GM21786 (cell line): Measurements from ENCODE around the gene FIBIN.

Experiments used
- ATAC-seq: cut with Tn5 transposase; IDR thresholded peaks from one replicate; pipeline ENCODE4 v1.9.1; 2021; ENCODE audit not compliant: unreplicated experiment

Gene FIBIN

GRCh38 chr11:27020751-27021150, 26.8 kb downstream of the FIBIN start:
- ATAC-seq: no peak

- ATAC-seq: no peak
Observed at GRCh38 chr11:27022659-27023251, 28.8 kb downstream of the FIBIN start.

DNA sequence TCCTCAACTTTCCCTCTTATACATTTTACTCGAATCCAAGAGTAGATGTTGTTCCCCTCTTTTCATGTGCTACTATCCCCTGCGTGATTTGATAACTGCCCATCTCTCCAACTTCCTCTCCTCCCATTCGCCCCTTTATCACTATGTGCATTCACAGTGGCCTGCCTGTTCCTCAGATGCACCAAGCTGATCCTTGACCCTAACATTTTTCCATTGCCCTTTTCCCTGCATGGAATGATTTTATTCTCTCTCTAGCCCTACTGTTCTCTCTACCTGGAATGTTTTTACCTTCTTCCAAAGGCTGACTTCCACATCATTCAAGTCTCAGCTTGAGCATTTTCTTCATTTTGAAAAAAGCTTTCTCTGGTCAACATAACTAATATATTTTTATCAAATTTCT, 31.0 kb downstream of the FIBIN start:
- no peak for ATAC-seq

DNA sequence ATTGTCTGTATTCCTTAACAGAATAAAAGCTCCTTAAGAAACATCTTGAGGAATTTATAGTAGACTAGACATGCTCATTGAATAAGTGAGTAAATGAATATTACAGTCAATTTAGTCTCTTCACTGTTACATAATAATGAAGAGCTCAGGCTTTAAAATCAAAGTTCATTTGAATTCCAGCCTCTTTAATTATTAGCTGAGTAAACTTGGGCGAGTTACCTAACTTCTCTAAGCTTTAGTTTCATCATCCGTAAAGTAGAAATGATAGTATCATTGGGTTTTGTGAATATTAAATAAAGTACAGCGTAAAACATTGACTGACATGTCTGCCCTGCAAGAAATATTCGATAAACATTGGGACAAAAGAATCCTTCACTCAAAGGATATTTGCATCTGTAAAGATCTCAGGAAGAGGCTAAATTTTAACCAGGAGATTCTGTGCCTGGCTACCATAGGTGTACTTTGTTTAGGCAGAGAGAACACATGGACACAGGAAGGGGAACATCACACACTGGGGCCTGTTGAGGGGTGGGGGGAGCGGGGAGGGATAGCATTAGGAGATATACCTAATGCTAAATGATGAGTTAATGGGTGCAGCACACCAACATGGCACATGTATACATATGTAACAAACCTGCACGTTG, 31.5 kb downstream of the FIBIN start:
- no peak for ATAC-seq

- ATAC-seq: no peak
Observed at GRCh38 chr11:27025957-27026733, 32.2 kb downstream of the FIBIN start.

DNA sequence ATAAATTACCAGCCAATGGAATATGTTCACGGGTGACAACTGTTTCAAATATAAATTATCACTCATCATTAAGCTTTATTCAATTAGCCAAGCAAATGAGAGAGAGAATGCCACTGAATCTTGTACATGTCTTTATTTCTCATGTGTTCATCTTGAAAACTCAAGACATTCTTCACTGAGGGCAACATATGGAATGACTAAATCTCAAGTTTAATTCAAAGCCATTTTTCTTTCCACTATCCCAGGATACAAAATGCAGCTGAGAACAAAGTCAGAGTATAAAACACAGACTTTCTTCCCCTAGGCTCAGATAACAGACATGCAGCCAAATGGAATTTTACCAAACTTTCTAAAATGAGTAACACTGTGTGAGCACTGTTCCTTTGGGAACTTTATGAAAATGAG, 34.7 kb downstream of the FIBIN start:
- ATAC-seq: no peak

- ATAC-seq: no peak
Observed at GRCh38 chr11:27029966-27030365, 36.1 kb downstream of the FIBIN start.

DNA sequence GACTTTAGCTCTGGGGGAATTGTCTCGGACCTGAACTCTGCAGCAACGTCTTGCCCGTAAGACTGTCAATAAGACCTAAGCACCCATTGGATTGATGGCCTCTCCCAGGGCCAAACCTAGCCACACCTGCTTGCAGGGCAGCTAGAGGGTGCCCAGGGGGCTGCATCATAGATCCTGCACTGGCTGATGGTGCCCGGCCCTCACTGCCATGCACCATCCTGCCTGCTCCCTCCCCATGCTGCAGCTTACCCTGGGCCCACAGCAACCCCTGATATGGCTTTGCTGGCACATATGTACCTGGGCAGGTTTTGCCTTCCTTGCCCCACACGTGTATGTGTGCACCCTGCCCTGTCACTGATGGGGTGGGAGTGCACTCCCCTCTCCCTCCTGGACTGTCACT, 37.8 kb downstream of the FIBIN start:
- ATAC-seq: no peak

DNA sequence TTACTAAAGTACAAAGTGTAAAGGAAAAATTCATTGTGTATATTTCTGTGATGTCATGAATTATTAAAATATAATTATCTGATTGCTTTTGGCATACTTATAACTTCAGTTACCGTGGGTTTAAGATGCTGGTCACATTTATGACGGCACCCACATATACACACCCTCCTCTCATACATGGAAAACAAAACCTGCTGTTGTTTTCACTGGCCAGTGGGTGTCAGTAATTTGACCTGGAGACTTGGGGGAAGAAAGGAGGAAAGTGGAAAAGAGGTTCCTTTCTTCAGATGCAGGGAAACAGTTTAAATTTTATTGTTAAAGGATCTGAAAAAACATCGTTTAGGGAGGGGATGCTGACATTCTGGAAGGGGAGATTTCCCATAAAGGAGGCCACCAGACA, 46.0 kb downstream of the FIBIN start:
- no peak for ATAC-seq

GRCh38 chr11:27040302-27041115, 46.6 kb downstream of the FIBIN start, which contains the start of gene BBOX1:
TSS of gene BBOX1 (plus strand) at chr11:27040815. CDS start at chr11:27055431, 14,616 bp downstream.
- no peak for ATAC-seq

DNA sequence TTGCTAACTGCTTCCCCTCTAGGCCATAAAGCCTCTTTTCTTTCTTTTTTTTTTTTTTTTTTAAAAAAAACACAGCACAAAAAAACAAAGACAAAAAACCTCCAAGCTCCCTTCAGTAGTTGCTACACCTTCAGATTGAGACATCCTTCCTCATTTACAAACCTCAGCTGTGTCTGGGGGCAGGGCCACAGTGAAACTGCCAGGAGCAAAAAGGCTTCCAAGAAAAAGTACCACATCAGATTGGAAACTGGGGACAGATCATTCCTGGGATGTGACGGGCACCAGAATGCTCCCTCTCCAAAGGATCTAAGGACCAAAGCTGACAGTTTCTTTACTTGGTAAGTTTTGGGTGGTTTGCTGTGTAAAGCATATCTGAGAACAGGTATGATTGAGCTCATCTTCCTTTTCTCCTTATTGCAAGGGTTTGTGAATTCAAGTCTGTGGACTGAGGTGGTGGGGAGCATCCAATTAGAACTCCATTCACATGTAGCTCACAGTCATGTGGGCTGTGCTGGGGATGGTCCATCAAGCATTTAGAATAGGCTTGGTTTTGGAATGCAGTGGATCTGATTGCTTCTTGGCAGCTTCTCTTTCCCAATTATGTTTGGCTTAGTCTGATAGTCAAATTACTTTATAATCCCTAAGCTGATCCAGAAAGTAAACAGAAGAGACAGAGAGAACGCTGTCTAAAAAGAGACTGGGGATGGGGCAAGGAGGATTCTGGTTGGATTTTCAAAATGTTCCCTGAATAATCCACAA, 47.4 kb downstream of the FIBIN start:
- ATAC-seq: no peak
